ENCODE results near the gene KAT6B. TPM values are rescaled to one million over a fixed set of nuclear protein-coding genes. Genes with fewer than 3 reads are reported as not detected.

KAT6B gene
- total and polyA plus RNA-seq, 2 of the 8 experiments (the other 6 are each of a cell fraction or from before 2014, with no cell fraction given): 7.3 to 30.8 TPM

DNA sequence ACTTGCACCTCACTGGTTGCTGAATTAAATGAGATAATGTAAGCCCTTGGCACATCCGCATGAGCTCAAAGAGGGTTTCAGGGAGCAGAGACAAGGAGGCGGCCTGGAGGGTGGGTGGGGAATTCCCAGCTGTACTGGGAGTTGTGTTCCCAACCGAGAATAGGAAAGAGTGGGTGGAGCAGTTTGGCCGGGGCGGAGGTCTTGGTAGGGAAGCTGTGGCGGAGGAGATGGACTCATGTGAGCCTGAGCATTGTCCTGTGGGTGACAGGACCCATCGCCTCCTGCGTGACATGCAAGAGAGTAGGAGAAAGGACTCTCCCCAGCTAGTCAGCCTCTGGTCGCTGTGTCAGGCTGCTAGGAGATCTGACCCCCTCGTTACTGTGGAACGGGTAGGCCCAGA, 244.1 kb downstream of the KAT6B start:
- no peaks in the 10 kb centered on the region; a peak in 2 of 7 replicates for H3K4me1 ChIP-seq (replicated peaks in 1 of 4; ENCODE audit: control insufficient read depth in 3 of 4, insufficient read depth in 4 of 4, low read length in 3 of 4)
- H2BK20ac ChIP-seq (ENCODE audit: low read length): no peak overlapping the region
- no peaks in the 10 kb centered on the region for H4K20me1 ChIP-seq (replicated peaks in 1 of 2; ENCODE audit: control insufficient read depth in 1 of 2, insufficient read depth in 2 of 2, low read length in 2 of 2)
- CTCF ChIA-PET (ENCODE audit: partially characterized antibody): interaction anchor here (1.0 to 1.3 kb wide), 2 partner anchors 30 to 36 kb away, joined by 3 read pairs; no protein-coding TSS in a partner anchor
- peak overlapping the region; percentile 60; the same call in 1 of the 2 replicates for H2BK12ac ChIP-seq (ENCODE audit: low read depth, low read length)
- H2AK5ac ChIP-seq (ENCODE audit: low read depth, low read length): peak overlapping the region; percentile 61; the same call in 1 of the 2 replicates
- H2AFZ ChIP-seq (ENCODE audit: low read length): no peak overlapping the region
- H2BK5ac ChIP-seq (ENCODE audit: low read depth, low read length): no peak overlapping the region
- H3K23ac ChIP-seq (ENCODE audit: insufficient read length): no peak overlapping the region
- H3K27me3 ChIP-seq (replicated peaks in 1 of 4; ENCODE audit: control insufficient read depth in 3 of 4, extremely low read depth in 1 of 4, insufficient read depth in 3 of 4, low read length in 3 of 4): no peaks in the 10 kb centered on the region
- H3K23me2 ChIP-seq (ENCODE audit: low read depth, low read length): no peaks in the 10 kb centered on the region
- no peak overlapping the region for H3K56ac ChIP-seq (replicated peaks; ENCODE audit: insufficient read length, low read depth, low read length)
- no peaks in the 10 kb centered on the region for H3K79me1 ChIP-seq (ENCODE audit: low read depth, low read length)
- no peak overlapping the region for H2BK120ac ChIP-seq (replicated peaks; ENCODE audit: low read depth, low read length)
- no peaks in the 10 kb centered on the region for H3K36me3 ChIP-seq (ENCODE audit: control insufficient read depth in 2 of 4, insufficient read depth in 4 of 4, low read length in 3 of 4)
- H4K8ac ChIP-seq (ENCODE audit: extremely low read depth, insufficient read depth, low read length): no peak overlapping the region; the same call in 1 of the 2 replicates
- no peak overlapping the region for H3K9ac ChIP-seq (replicated peaks in 1 of 4; ENCODE audit: extremely low read depth in 1 of 4, low read depth in 3 of 4, low read length in 3 of 4)
- no peak overlapping the region for H3K14ac ChIP-seq (ENCODE audit: insufficient read length)
- peak overlapping the region; percentile 72; the same call in 1 of the 2 replicates for H2BK15ac ChIP-seq (ENCODE audit: low read length)
- no peaks in the 10 kb centered on the region for H3K79me2 ChIP-seq (ENCODE audit: control insufficient read depth in 1 of 2, insufficient read depth in 2 of 2, low read length in 2 of 2)
- H3K27ac ChIP-seq (ENCODE audit: low read depth, low read length): no peak overlapping the region
- no peak overlapping the region for H3K4me2 ChIP-seq (ENCODE audit: insufficient read depth in 1 of 2, low read depth in 2 of 2, low read length in 2 of 2)
- H4K91ac ChIP-seq (replicated peaks; ENCODE audit: insufficient read length, low read length): no peak overlapping the region
- POLR2A ChIA-PET (ENCODE audit: partially characterized antibody): no interaction called here
- H3K18ac ChIP-seq (ENCODE audit: extremely low read depth, low read length): no peak overlapping the region
- no peak overlapping the region for H4K5ac ChIP-seq (ENCODE audit: insufficient read length, low read depth, low read length)
- WGBS, 2 experiments (ENCODE audit: extremely low coverage in 1 of 2, insufficient coverage in 1 of 2, insufficient read length in 1 of 2, insufficient replicate concordance in 2 of 2, low coverage in 1 of 2, low lambda C conversion rate in 2 of 2, missing lambda C conversion rate in 1 of 2): 95% methylated on average over 11 of the region's 11 CpGs; no CpG with 5 or more reads in 1 of the 2 experiments
- H3K9me3 ChIP-seq (ENCODE audit: insufficient read depth in 2 of 2, low read depth in 1 of 2, low read length in 1 of 2): no peaks in the 10 kb centered on the region
- H3K4ac ChIP-seq (replicated peaks; ENCODE audit: insufficient read length, low read depth, low read length): no peak overlapping the region
- FAIRE-seq (no peak), DNase-seq (ENCODE audit: low read depth in 1 of 2, low spot score in 2 of 2) (no peak)
- no peak overlapping the region for H3K4me3 ChIP-seq (ENCODE audit: extremely low read depth in 1 of 4, insufficient read depth in 2 of 4, low read depth in 3 of 4, low read length in 4 of 4)
- no peak for TF ChIP-seq CEBPB (IDR thresholded peaks at IDR 0.05; ENCODE audit: low read depth, low read length)
- no peak for TF ChIP-seq ASH2L (IDR thresholded peaks at IDR 0.05; ENCODE audit: low read length)
- no peak for TF ChIP-seq KDM4A (IDR thresholded peaks at IDR 0.05; ENCODE audit: low read depth, low read length, severe bottlenecking)
- TF ChIP-seq RFX5 (IDR thresholded peaks at IDR 0.05; ENCODE audit: borderline replicate concordance, low read depth, low read length): no peak
- TF ChIP-seq TBP (IDR thresholded peaks at IDR 0.05; ENCODE audit: low read depth, low read length): no peak
- TF ChIP-seq, protein P1, sequence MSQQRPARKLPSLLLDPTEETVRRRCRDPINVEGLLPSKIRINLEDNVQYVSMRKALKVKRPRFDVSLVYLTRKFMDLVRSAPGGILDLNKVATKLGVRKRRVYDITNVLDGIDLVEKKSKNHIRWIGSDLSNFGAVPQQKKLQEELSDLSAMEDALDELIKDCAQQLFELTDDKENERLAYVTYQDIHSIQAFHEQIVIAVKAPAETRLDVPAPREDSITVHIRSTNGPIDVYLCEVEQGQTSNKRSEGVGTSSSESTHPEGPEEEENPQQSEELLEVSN (IDR thresholded peaks at IDR 0.05): no peak
- TF ChIP-seq GTF2F1 (IDR thresholded peaks at IDR 0.05; ENCODE audit: borderline replicate concordance, low read depth, low read length): no peak
- no peak for TF ChIP-seq FOSL1 (IDR thresholded peaks at IDR 0.05; ENCODE audit: insufficient read depth, low read depth, low read length)
- no peak for TF ChIP-seq SP2 (IDR thresholded peaks at IDR 0.05; ENCODE audit: low read length)
- no peak for TF ChIP-seq SRF (IDR thresholded peaks at IDR 0.05; ENCODE audit: low read depth, low read length)
- TF ChIP-seq POLR2AphosphoS5 (IDR thresholded peaks at IDR 0.05; ENCODE audit: low read depth, low read length): no peak
- TF ChIP-seq CHD2 (IDR thresholded peaks at IDR 0.05; ENCODE audit: low read length): no peak
- no peak for TF ChIP-seq NANOG (IDR thresholded peaks at IDR 0.05; ENCODE audit: insufficient read depth, low read depth, low read length, poor library complexity, severe bottlenecking)
- TF ChIP-seq EZH2 (IDR thresholded peaks at IDR 0.05; ENCODE audit: low read depth, low read length, severe bottlenecking): no peak
- TF ChIP-seq TCF12 (IDR thresholded peaks at IDR 0.05; ENCODE audit: low read depth, low read length): no peak

Data from H1 (cell line).